ENCODE data around the gene OSBPL9. TPM values are rescaled to one million over a fixed set of nuclear protein-coding genes. Genes with fewer than 3 reads are reported as not detected.
"Not testable (repeated sequence)": the region's sequence is repeated elsewhere in the genome, so short reads cannot be mapped to it uniquely, and the experiment has no call there.

Gene OSBPL9
- total RNA-seq, 1 experiment from 2014 or later, result 75.0 TPM

- no peak for DNase-seq (ENCODE audit: low read depth)
- in situ Hi-C loops (cut with HindIII; ENCODE audit: low pct_unique_long_range_greater_than_20kb, low sequenced_read_pairs), result no loop called here
Measured at GRCh38 chr1:51600529-51600928, 16.4 kb upstream of the OSBPL9 start.

- in situ Hi-C loops (cut with HindIII; ENCODE audit: low pct_unique_long_range_greater_than_20kb, low sequenced_read_pairs), result no loop called here
- no peak for DNase-seq (ENCODE audit: low read depth)
Measured at GRCh38 chr1:51600965-51601364, 15.9 kb upstream of the OSBPL9 start.

- in situ Hi-C loops (cut with HindIII; ENCODE audit: low pct_unique_long_range_greater_than_20kb, low sequenced_read_pairs), result no loop called here
- DNase-seq (ENCODE audit: low read depth), result no peak
Measured at GRCh38 chr1:51605961-51606723, 10.8 kb upstream of the OSBPL9 start.

GRCh38 chr1:51607681-51608095 is 9.2 kb upstream of the OSBPL9 start:
- in situ Hi-C loops (cut with HindIII; ENCODE audit: low pct_unique_long_range_greater_than_20kb, low sequenced_read_pairs), result no loop called here
- DNase-seq (ENCODE audit: low read depth), result no peak

GRCh38 chr1:51610104-51610503 is 6.8 kb upstream of the OSBPL9 start:
- DNase-seq (ENCODE audit: low read depth); in situ Hi-C loops (cut with HindIII; ENCODE audit: low pct_unique_long_range_greater_than_20kb, low sequenced_read_pairs): not testable (repeated sequence)

GRCh38 chr1:51610637-51611036 is 6.3 kb upstream of the OSBPL9 start:
- in situ Hi-C loops (cut with HindIII; ENCODE audit: low pct_unique_long_range_greater_than_20kb, low sequenced_read_pairs), result no loop called here
- DNase-seq (ENCODE audit: low read depth), result no peak

- peak; percentile 81 for DNase-seq (ENCODE audit: low read depth)
- in situ Hi-C loops (cut with HindIII; ENCODE audit: low pct_unique_long_range_greater_than_20kb, low sequenced_read_pairs), result no loop called here
Measured at GRCh38 chr1:51612447-51612961, 4.4 kb upstream of the OSBPL9 start.

- DNase-seq (ENCODE audit: low read depth), result no peak
- in situ Hi-C loops (cut with HindIII; ENCODE audit: low pct_unique_long_range_greater_than_20kb, low sequenced_read_pairs), result no loop called here
Measured at GRCh38 chr1:51615780-51616291, 1.1 kb upstream of the OSBPL9 start.

- DNase-seq (ENCODE audit: low read depth), result no peak
- in situ Hi-C loops (cut with HindIII; ENCODE audit: low pct_unique_long_range_greater_than_20kb, low sequenced_read_pairs), result no loop called here
Measured at GRCh38 chr1:51616490-51616889, 402 bp upstream of the OSBPL9 start.

GRCh38 chr1:51618715-51619114 is 1.8 kb downstream of the OSBPL9 start:
- peak; percentile 12 for DNase-seq (ENCODE audit: low read depth)
- in situ Hi-C loops (cut with HindIII; ENCODE audit: low pct_unique_long_range_greater_than_20kb, low sequenced_read_pairs), result no loop called here

GRCh38 chr1:51620470-51620869 is 3.6 kb downstream of the OSBPL9 start:
- in situ Hi-C loops (cut with HindIII; ENCODE audit: low pct_unique_long_range_greater_than_20kb, low sequenced_read_pairs), result no loop called here
- peak; percentile 22 for DNase-seq (ENCODE audit: low read depth)

GRCh38 chr1:51621161-51621560 is 4.3 kb downstream of the OSBPL9 start:
- peak; percentile 52 for DNase-seq (ENCODE audit: low read depth)
- in situ Hi-C loops (cut with HindIII; ENCODE audit: low pct_unique_long_range_greater_than_20kb, low sequenced_read_pairs), result no loop called here

- no peak for DNase-seq (ENCODE audit: low read depth)
- in situ Hi-C loops (cut with HindIII; ENCODE audit: low pct_unique_long_range_greater_than_20kb, low sequenced_read_pairs), result no loop called here
Measured at GRCh38 chr1:51621841-51622454, 5.1 kb downstream of the OSBPL9 start.

GRCh38 chr1:51622455-51622913 is 5.6 kb downstream of the OSBPL9 start:
- peak; percentile 94 for DNase-seq (ENCODE audit: low read depth)
- in situ Hi-C loops (cut with HindIII; ENCODE audit: low pct_unique_long_range_greater_than_20kb, low sequenced_read_pairs), result no loop called here

GRCh38 chr1:51623025-51623424 is 6.1 kb downstream of the OSBPL9 start:
- in situ Hi-C loops (cut with HindIII; ENCODE audit: low pct_unique_long_range_greater_than_20kb, low sequenced_read_pairs), result no loop called here
- DNase-seq (ENCODE audit: low read depth), result no peak

GRCh38 chr1:51623450-51623849 is 6.6 kb downstream of the OSBPL9 start:
- no peak for DNase-seq (ENCODE audit: low read depth)
- in situ Hi-C loops (cut with HindIII; ENCODE audit: low pct_unique_long_range_greater_than_20kb, low sequenced_read_pairs), result no loop called here

GRCh38 chr1:51624855-51625254 is 8.0 kb downstream of the OSBPL9 start:
- in situ Hi-C loops (cut with HindIII; ENCODE audit: low pct_unique_long_range_greater_than_20kb, low sequenced_read_pairs), result no loop called here
- DNase-seq (ENCODE audit: low read depth), result peak; percentile 16

- DNase-seq (ENCODE audit: low read depth), result no peak
- in situ Hi-C loops (cut with HindIII; ENCODE audit: low pct_unique_long_range_greater_than_20kb, low sequenced_read_pairs), result no loop called here
Measured at GRCh38 chr1:51627672-51628071, 10.8 kb downstream of the OSBPL9 start.

All from Caki2 (cell line).